Liver (tissue), 9 donors: Measurements from ENCODE around the gene NOP58. TPM values are rescaled to one million over a fixed set of nuclear protein-coding genes. Genes with fewer than 3 reads are reported as not detected.

Source experiments
- DNase-seq: peaks from one replicate; pipeline ENCODE4 v3.0.0-alpha.2; 2017; ENCODE audit warnings: low spot score
- H3K27ac ChIP-seq, 2 donors: one replicate each; pipeline ENCODE4 v1.7.0; 2013; ENCODE audit warnings: inconsistent platforms in 2 of 2, low read length in 2 of 2, control low read depth in 1 of 2, low read depth in 1 of 2, mild to moderate bottlenecking in 1 of 2
- H3K27me3 ChIP-seq, 4 donors: one replicate each; pipeline versions ENCODE4 v1.6.1 to v1.7.0; 2013; ENCODE audit warnings: low read length in 3 of 4, inconsistent platforms in 1 of 4, mild to moderate bottlenecking in 1 of 4, moderate library complexity in 1 of 4; ENCODE audit not compliant: control insufficient read depth in 4 of 4, insufficient read depth in 4 of 4
- H3K36me3 ChIP-seq, 4 donors: one replicate each; pipeline versions ENCODE4 v1.6.1 to v1.7.0; 2013; ENCODE audit warnings: low read length in 3 of 4, mild to moderate bottlenecking in 3 of 4, low read depth in 1 of 4, moderate library complexity in 1 of 4; ENCODE audit not compliant: control insufficient read depth in 4 of 4, insufficient read depth in 3 of 4
- H3K4me1 ChIP-seq, 4 donors: one replicate each; pipeline versions ENCODE4 v1.6.1 to v1.7.0; 2013; ENCODE audit warnings: low read length in 3 of 4, mild to moderate bottlenecking in 3 of 4, moderate library complexity in 1 of 4; ENCODE audit not compliant: control insufficient read depth in 4 of 4, insufficient read depth in 4 of 4
- H3K4me3 ChIP-seq, 3 donors: one replicate each; pipeline versions ENCODE4 v1.6.1 to v1.7.0; 2013; ENCODE audit warnings: low read length in 3 of 3, control low read depth in 1 of 3, low read depth in 1 of 3, mild to moderate bottlenecking in 1 of 3
- H3K9ac ChIP-seq, 2 donors: one replicate each; pipeline ENCODE4 v1.7.0; 2013; ENCODE audit warnings: low read length in 2 of 2, mild to moderate bottlenecking in 2 of 2, moderate library complexity in 2 of 2, control low read depth in 1 of 2, low read depth in 1 of 2
- H3K9me3 ChIP-seq, 4 donors: one replicate each; pipeline versions ENCODE4 v1.6.1 to v1.7.0; 2013; ENCODE audit warnings: low read length in 3 of 4; ENCODE audit not compliant: control insufficient read depth in 4 of 4
- ATF3 ChIP-seq: IDR thresholded peaks from 2 replicates; pipeline ENCODE4 v1.6.1; 2016; ENCODE audit warnings: antibody characterized with exemption
- CTCF ChIP-seq: fragments of 150-350 bp; IDR thresholded peaks from 2 replicates; pipeline ENCODE4 v1.5.1; 2017; ENCODE audit warnings: improper control_type of control experiment, low read depth, low read length; ENCODE audit not compliant: missing input control
- EGR1 ChIP-seq, 2 donors: IDR thresholded peaks; 2 replicates each; pipeline ENCODE4 v1.6.1; 2016 to 2018; ENCODE audit warnings: antibody characterized with exemption in 2 of 2, low read depth in 2 of 2
- FOXA1 ChIP-seq: IDR thresholded peaks from 2 replicates; pipeline ENCODE4 v1.6.1; 2016; ENCODE audit warnings: antibody characterized with exemption
- FOXA2 ChIP-seq: IDR thresholded peaks from 2 replicates; pipeline ENCODE4 v1.6.1; 2016; ENCODE audit warnings: antibody characterized with exemption
- GABPA ChIP-seq, 2 donors: IDR thresholded peaks in 1 of 2; conservative IDR thresholded peaks in 1 of 2; 2 replicates each; pipeline ENCODE4 v1.6.1; 2016; ENCODE audit warnings: antibody characterized with exemption in 2 of 2, mild to moderate bottlenecking in 1 of 2, moderate library complexity in 1 of 2
- HNF4A ChIP-seq, 2 donors: conservative IDR thresholded peaks; 2 replicates each; pipeline ENCODE4 v1.6.1; 2016; ENCODE audit warnings: antibody characterized with exemption in 2 of 2, mild to moderate bottlenecking in 2 of 2
- HNF4G ChIP-seq: IDR thresholded peaks from 2 replicates; pipeline ENCODE4 v1.6.1; 2016; ENCODE audit warnings: antibody characterized with exemption
- JUND ChIP-seq, 2 donors: IDR thresholded peaks; 2 replicates each; pipeline ENCODE4 v1.6.1; 2016; ENCODE audit warnings: antibody characterized with exemption in 2 of 2
- MAX ChIP-seq: IDR thresholded peaks from 2 replicates; pipeline ENCODE4 v1.6.1; 2016; ENCODE audit warnings: antibody characterized with exemption
- NR2F2 ChIP-seq: IDR thresholded peaks from 2 replicates; pipeline ENCODE4 v1.6.1; 2016; ENCODE audit warnings: antibody characterized with exemption
- RAD21 ChIP-seq, 2 donors: IDR thresholded peaks; 2 replicates each; pipeline ENCODE4 v1.6.1; 2016; ENCODE audit warnings: antibody characterized with exemption in 2 of 2, mild to moderate bottlenecking in 2 of 2
- REST ChIP-seq: IDR thresholded peaks from 2 replicates; pipeline ENCODE4 v1.6.1; 2016; ENCODE audit warnings: antibody characterized with exemption, mild to moderate bottlenecking
- RXRA ChIP-seq, 2 donors: IDR thresholded peaks; 2 replicates each; pipeline ENCODE4 v1.6.1; 2017 to 2018; ENCODE audit warnings: antibody characterized with exemption in 2 of 2, mild to moderate bottlenecking in 1 of 2
- SP1 ChIP-seq: IDR thresholded peaks from 2 replicates; pipeline ENCODE4 v1.6.1; 2018; ENCODE audit warnings: antibody characterized with exemption, mild to moderate bottlenecking
- TAF1 ChIP-seq: conservative IDR thresholded peaks from 2 replicates; pipeline ENCODE4 v1.6.1; 2016; ENCODE audit warnings: antibody characterized with exemption, mild to moderate bottlenecking
- ZBTB33 ChIP-seq: IDR thresholded peaks from 2 replicates; pipeline ENCODE4 v1.6.1; 2016; ENCODE audit warnings: antibody characterized with exemption
- WGBS: extraction: QIAGEN DNeasy Blood & Tissue Kit; methylation state at CpG from one replicate; pipeline ENCODE4 v1.1.7; 2013; 5-methylcytosine and 5-hydroxymethylcytosine counted together
- polyA plus RNA-seq, 2 donors: library from polyadenylated mRNA; stranded (reverse) in 1 of 2; unstranded in 1 of 2; fragments of 200-250 nt in 1 of 2; fragments of >200 nt in 1 of 2; fragmentation: Nextera tagmentation in 1 of 2; extraction: Ambion mirVana in 1 of 2; gene quantifications; one replicate each; pipeline versions ENCODE4 v1.2.1 to v1.2.3, GENCODE V29; 2013 to 2015
- total RNA-seq, 2 donors: library from RNA; depleted of rRNA; stranded (reverse); fragments of >200 nt; gene quantifications; one replicate each; pipeline ENCODE4 v1.2.3, GENCODE V29; 2014
- donor health status: healthy.
- donor health status: healthy.
- donor health status: healthy.
- donor health status: healthy.
- donor health status: healthy.

NOP58 gene
- total and polyA plus RNA-seq, 4 donors: 20.7 to 54.1 (median 36.8) TPM

- no peak overlapping the region for H3K4me3 ChIP-seq
- no peak for DNase-seq
- no peaks in the 10 kb centered on the region for H3K9me3 ChIP-seq
- no peak overlapping the region for H3K27ac ChIP-seq
- WGBS: 91% methylated on average over 5 of the region's 5 CpGs
- TF ChIP-seq NR2F2 (no peak), HNF4A (conservative IDR thresholded peaks at IDR 0.05) (no peak), EGR1 (IDR thresholded peaks at IDR 0.05; ENCODE audit: low read depth in 2 of 2) (no peak)
- H3K36me3 ChIP-seq: no peaks in the 10 kb centered on the region
- no peaks in the 10 kb centered on the region for H3K4me1 ChIP-seq
- H3K27me3 ChIP-seq: no peaks in the 10 kb centered on the region
- no peak overlapping the region for H3K9ac ChIP-seq
These were observed 14.1 kb upstream of the NOP58 start for GRCh38 chr2:202251494-202251893.

GRCh38 chr2:202261531-202261930, 4.0 kb upstream of the NOP58 start:
- TF ChIP-seq CTCF: no peak
- no peak for TF ChIP-seq RAD21 (IDR thresholded peaks at IDR 0.05)
- no peak for TF ChIP-seq RXRA (IDR thresholded peaks at IDR 0.05)
- TF ChIP-seq GABPA (IDR thresholded peaks at IDR 0.05 in 1 of 2, conservative IDR thresholded peaks at IDR 0.05 in 1 of 2): no peak
- TF ChIP-seq TAF1: no peak
- no peak for TF ChIP-seq JUND (IDR thresholded peaks at IDR 0.05)
- TF ChIP-seq NR2F2: no peak
- no peak for TF ChIP-seq REST
- TF ChIP-seq HNF4A (conservative IDR thresholded peaks at IDR 0.05): no peak
- TF ChIP-seq ATF3: no peak
- no peak for TF ChIP-seq ZBTB33
- TF ChIP-seq MAX: no peak
- TF ChIP-seq HNF4G: no peak
- TF ChIP-seq FOXA2: no peak
- TF ChIP-seq EGR1 (IDR thresholded peaks at IDR 0.05; ENCODE audit: low read depth in 2 of 2): no peak
- TF ChIP-seq SP1: no peak
- TF ChIP-seq FOXA1: no peak
- DNase-seq: no peak
- H3K36me3 ChIP-seq: no peaks in the 10 kb centered on the region
- no peak overlapping the region for H3K9ac ChIP-seq
- no peaks in the 10 kb centered on the region for H3K9me3 ChIP-seq
- 60% methylated on average over 4 of the region's 4 CpGs for WGBS
- no peak overlapping the region for H3K4me3 ChIP-seq
- no peaks in the 10 kb centered on the region for H3K4me1 ChIP-seq
- no peak overlapping the region for H3K27ac ChIP-seq
- no peaks in the 10 kb centered on the region for H3K27me3 ChIP-seq
